HG03066 (cell line): ENCODE data around the gene TAS2R43.
"Not testable (repeated sequence)": the region's sequence is repeated elsewhere in the genome, so short reads cannot be mapped to it uniquely, and the experiment has no call there.

Source experiments
- ATAC-seq: cut with Tn5 transposase; IDR thresholded peaks from one replicate; pipeline ENCODE4 v1.9.1; 2021; ENCODE audit warnings: low read depth; ENCODE audit not compliant: unreplicated experiment

The TAS2R43 gene, protein sequence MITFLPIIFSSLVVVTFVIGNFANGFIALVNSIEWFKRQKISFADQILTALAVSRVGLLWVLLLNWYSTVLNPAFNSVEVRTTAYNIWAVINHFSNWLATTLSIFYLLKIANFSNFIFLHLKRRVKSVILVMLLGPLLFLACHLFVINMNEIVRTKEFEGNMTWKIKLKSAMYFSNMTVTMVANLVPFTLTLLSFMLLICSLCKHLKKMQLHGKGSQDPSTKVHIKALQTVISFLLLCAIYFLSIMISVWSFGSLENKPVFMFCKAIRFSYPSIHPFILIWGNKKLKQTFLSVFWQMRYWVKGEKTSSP

GRCh38 chr12:11092128-11092527 lies at the start of gene TAS2R43:
Gene TAS2R43 (minus strand): TSS chr12:11092313. CDS start chr12:11092229, 84 bp downstream.
- ATAC-seq: no peak

- no peak for ATAC-seq
Measured at GRCh38 chr12:11136075-11136474, 44.0 kb upstream of the TAS2R43 start.

GRCh38 chr12:11134305-11134704 lies 42.2 kb upstream of the TAS2R43 start, which contains the start of gene TAS2R30:
Gene TAS2R30 (minus strand): TSS chr12:11134644. CDS start chr12:11134244, 400 bp downstream.
- ATAC-seq: no peak

DNA sequence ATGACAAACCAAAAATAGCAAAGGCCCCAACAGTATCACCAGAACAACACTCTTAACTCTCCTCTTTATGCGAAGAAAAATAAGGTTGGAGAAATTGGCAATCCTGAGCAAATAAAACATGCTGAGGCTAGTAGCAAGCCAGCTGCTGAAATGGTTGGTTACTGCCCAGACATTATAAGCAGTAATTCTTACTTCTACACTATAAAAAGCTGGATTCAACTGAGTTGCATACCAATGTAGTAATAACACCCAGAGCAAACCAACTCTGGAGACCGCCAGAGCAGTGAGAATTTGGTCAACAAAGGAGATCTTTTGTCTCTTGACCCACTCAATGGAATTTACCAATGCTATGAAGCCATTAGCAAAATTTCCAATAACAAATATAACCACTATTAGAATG lies 41.7 kb upstream of the TAS2R43 start:
- ATAC-seq: no peak

DNA sequence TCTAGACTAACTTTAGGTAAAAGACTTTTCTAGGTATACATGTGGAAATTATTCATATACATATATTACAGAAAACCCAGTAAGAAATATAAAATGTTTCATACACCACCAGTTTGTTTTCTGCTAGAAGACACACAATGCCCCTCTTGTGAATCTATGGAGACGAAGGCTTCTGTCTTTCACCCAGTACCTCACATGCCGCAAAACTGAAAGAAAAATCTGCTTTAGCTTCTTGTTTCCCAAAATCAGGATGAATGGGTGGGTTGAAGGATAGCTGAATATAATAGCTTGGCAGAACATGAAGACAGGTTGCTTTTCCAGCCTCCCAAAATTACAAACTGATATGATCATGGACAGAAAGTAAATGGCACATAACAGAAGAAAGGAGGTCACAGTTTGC lies 41.0 kb upstream of the TAS2R43 start:
- ATAC-seq: no peak

GRCh38 chr12:11130999-11131398 lies 38.9 kb upstream of the TAS2R43 start:
- ATAC-seq: no peak

GRCh38 chr12:11130382-11130781 lies 38.3 kb upstream of the TAS2R43 start:
- ATAC-seq: no peak

GRCh38 chr12:11114130-11114529 lies 22.0 kb upstream of the TAS2R43 start:
- not testable (repeated sequence) for ATAC-seq

DNA sequence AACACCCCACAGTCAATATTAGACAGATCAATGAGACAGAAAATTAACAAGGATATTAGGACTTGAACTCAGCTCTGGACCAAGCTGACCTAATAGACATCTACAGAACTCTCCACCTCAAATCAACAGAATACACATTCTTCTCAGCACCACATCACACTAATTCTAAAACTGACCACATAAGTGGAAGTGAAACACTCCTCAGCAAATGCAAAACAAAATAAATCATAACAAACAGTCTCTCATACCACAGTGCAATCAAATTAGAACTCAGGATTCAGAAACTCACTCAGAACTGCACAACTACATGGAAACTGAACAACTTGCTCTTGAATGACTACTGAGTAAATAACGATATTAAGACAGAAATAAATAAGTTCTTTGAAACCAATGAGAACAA lies 19.1 kb upstream of the TAS2R43 start:
- ATAC-seq: not testable (repeated sequence)

DNA sequence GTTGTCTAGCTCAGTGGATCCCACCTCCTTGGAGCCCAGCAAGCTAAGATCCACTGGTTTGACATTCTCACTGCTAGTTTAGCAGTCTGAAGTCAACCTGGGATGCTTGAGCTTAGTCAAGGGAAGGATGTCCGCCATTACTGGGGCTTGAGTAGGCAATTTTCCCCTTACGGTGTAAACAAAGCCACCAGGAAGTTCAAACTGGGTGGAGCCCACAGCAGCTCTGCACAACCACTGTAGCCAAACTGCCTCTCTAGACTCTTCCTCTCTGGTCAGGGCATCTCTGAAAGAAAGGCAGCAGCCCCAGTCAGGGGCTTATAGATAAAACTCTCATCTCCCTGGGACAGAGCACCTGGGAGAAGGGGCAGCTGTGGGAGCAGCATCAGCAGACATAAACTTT lies 16.7 kb upstream of the TAS2R43 start:
- no peak for ATAC-seq

DNA sequence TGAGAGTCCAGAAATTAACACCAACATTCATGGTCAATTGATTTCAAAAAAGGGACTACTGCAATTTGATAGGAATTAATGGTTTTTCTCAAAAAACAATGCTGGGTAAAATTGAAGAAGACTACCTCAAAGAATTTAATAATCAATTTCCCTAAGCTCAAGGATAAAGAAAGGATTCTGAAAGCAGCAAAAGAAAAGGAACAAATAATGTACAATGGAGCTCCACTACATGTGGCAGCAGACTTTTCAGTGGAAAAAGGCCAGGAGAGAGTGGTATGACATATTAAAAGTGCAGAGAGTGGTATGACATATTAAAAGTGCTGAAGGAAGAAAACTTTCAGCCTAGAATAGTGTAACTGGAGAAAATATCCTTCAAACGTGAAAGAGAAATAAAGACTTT lies 15.6 kb upstream of the TAS2R43 start:
- ATAC-seq: no peak

DNA sequence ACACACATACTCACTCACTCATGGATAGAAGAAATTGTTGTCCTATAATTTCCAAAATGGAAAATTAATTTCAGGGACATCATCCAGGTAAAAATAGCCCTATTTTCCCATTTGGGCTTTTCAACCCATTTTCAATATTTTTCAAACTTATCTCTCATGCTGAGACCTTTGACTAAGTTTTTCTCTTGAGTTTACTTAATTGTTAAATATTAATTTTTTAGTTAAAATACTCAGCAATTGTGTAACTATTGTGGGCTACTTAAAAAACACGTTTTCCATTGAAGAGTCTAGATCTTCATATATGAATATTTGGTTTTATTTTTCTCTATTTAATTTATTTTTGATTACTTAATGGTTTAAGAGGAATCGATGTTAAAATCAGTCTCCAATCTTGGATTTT lies 14.2 kb upstream of the TAS2R43 start:
- no peak for ATAC-seq

DNA sequence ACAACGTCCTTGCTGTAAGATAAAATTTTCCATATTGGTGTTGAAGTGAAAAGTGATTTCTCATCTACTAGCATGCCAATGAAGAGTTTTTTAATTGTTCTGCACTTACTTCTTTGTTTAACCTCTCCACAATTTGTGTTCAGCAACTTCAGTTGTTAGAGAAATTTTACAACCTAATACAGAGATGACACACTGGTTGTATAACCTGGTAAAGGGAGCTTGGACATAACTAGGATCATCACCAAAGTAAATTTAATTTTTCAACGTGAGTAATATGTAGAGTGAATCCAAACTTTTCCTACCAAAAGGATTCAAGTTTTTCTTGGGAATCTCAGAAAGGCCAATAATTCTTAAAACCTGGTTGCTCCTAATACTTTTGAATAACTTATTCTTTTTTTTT lies 13.4 kb upstream of the TAS2R43 start:
- ATAC-seq: no peak

- ATAC-seq: not testable (repeated sequence)
Measured at GRCh38 chr12:11094910-11095309, 2.8 kb upstream of the TAS2R43 start.

DNA sequence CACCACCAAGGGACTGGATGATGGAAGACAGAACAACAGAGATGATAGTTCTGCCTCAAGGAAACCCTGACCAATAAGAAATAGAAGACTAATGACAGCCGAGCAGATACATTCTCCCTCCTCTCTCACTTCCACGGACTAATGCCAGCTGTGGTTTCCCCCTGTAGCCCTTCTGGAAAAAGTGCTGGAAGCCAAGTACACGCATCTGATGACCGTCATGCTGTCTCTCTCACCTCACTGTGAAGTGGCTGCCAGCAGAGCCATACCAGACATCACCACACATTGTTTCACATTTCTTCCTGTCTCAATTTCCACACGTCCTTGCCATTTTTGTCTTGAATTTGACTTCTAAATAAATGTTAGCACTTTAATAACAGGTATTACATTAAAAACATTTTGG lies 2.9 kb downstream of the TAS2R43 start:
- ATAC-seq: no peak

DNA sequence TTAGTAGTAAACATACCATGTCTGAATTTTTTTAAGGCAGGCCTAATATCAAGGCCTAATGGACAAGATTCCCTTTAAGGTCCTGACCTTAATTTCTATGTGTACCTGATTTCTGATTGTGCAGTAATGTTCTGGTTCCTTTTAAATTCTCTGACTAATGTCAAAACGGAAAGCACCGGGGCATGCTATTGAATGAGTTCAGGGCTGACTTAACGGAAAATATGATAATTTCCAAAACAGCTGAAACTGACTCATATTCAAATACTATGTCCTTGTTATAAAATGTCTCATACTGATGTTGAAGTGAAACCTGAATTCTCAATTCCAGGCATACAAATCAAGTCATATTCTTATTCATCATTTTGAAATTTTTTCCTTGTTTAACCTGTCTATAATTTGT lies 6.7 kb downstream of the TAS2R43 start:
- ATAC-seq: peak; percentile 70

DNA sequence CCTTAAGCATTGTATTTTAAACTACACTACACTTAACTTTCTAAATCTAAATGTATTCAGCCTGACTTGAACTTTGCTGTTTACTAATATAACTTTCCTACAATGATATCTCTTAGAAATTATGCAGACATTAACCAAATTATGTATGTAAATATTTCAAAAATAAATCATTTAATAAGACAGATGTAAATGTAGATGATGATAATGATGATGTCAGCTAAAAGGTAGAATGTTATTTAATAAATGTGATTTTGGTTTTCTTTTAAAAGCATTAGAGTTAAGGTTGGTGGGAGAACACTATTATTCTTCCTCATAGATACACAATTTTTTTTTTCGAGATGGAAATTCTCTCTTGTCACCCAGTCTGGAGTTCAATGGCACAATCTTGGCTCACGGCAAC lies 10.1 kb downstream of the TAS2R43 start:
- ATAC-seq: no peak

DNA sequence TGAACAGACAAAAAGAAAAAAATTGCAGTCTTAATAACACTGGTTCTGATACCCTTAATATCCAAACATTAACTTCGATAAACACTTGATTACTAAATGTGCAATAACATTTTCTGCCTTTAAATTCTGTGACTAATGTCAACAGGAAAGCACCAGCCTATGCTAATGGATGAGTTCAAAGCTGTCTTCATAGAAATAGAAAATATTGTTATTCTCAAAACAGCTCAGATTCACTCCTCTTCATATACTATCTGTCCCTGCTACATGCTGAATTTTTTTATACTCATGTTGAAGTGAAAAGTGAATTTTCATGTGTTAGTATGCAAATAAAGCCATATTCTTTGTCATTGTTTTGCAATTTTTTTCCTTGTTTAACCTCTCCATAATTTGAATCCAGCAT lies 13.9 kb downstream of the TAS2R43 start:
- no peak for ATAC-seq

DNA sequence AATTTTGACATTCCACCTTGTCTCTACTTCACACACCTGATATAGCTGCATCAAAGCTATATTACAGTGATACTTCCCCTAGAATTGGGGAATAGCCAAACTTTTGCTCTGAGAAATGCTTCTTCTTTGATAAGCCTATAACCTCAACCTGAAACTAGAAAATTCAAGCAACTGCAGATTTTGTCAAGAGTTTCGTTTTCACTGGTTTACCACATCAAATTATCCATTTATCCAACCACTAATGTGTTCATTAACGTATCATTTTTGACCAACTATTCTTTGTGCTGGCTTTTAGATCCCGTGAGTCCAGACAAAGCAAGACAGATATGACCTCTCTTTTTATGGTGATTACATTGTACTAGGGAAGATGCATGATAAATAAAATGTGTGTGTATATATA lies 16.5 kb downstream of the TAS2R43 start:
- no peak for ATAC-seq

DNA sequence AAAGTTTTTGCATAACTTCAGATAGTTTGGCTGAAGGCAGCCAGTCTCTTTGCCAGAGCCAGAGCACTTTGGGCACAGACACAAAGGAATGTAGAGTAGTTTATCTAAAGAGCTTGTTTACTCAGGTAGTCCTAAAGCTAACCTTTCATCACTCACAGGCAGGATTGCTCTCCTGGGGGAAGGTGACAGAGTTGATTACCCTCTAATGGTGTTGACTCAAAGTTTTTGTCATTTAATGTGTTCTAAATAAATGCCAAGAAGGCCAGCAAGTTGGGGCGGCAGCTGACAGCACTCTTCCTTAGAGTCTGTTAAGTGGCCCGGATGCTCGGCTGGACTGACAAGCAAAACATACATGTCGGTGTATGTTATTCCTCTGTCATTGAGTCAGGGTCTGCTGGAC lies 20.7 kb downstream of the TAS2R43 start:
- no peak for ATAC-seq

DNA sequence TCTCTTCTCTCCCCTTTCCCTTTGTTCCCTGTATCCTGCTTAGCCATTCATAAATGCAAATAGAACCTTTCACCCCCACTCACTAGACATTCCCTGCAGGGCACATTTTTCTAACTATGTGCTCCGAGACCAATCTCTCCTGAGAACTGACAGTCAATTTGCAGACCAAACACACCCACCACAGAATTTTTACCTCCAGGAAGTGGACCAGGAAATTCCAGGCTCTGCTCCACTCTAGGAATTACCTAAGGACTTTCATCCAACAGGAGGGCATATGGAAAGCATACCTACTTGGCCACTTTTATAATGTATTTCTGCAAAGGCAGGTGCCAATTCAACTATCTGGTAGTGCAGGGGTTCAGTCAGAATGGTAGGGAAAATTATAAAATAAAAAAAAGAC lies 21.1 kb downstream of the TAS2R43 start:
- no peak for ATAC-seq

DNA sequence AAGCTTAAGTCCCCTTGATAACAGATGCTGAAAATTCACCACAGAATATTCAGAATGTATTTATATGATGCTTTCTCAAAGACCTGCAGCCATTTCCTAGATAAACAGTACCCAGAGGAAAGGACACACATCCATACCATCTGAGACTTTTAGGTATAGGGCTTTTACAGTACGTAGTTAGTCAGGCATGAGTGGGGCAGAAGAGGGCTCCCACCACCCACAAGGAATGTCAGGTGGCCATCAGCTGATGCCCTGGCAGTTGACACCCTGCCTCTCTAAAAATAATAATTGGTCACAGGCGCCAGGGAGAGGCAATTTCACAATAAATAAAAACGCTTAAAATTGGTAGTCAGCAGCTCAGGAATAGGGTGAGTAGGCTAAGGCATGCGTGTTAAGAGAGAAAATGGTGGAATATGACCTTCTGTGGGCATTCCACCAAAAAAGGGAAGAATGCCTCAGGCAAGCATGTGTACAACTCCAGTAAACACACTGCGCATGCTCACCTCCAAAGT lies 22.2 kb downstream of the TAS2R43 start:
- ATAC-seq: no peak
